Stimulated activated CD4-positive, alpha-beta T cell treated with anti-CD3 and anti-CD28 coated beads, Interleukin-12 subunit alpha, Interleukin-12 subunit beta, amount 100 ng/mL, for 4 hours (primary cell): ENCODE data around the gene MAP2K7.
"Not testable (repeated sequence)": the region's sequence is repeated elsewhere in the genome, so short reads cannot be mapped to it uniquely, and the experiment has no call there.

ENCODE experiments used
- DNase-seq: peaks from one replicate; pipeline ENCODE4 v3.0.0-alpha.2; 2020

The MAP2K7 gene

GRCh38 chr19:7885818-7886217 lies 17.9 kb upstream of the MAP2K7 start:
- DNase-seq: no peak

- no peak for DNase-seq
These were observed 16.1 kb upstream of the MAP2K7 start for GRCh38 chr19:7887408-7888144.

- DNase-seq: peak; percentile 53
These were observed 15.4 kb upstream of the MAP2K7 start, which contains the start of gene LRRC8E for GRCh38 chr19:7888145-7888825. Gene LRRC8E, plus strand, starts transcription at chr19:7888510. Its CDS starts 7,094 bp downstream, at chr19:7895604.

GRCh38 chr19:7888826-7889217 lies 14.9 kb upstream of the MAP2K7 start:
- no peak for DNase-seq

- not testable (repeated sequence) for DNase-seq
These were observed 10.1 kb upstream of the MAP2K7 start for GRCh38 chr19:7893362-7894101.

GRCh38 chr19:7894612-7895309 lies 8.9 kb upstream of the MAP2K7 start:
- no peak for DNase-seq

GRCh38 chr19:7895565-7895964 lies 8.1 kb upstream of the MAP2K7 start:
- DNase-seq: no peak

GRCh38 chr19:7897292-7897691 lies 6.4 kb upstream of the MAP2K7 start:
- DNase-seq: no peak

- no peak for DNase-seq
These were observed 4.7 kb upstream of the MAP2K7 start for GRCh38 chr19:7898967-7899366.

GRCh38 chr19:7899751-7900378 lies 3.8 kb upstream of the MAP2K7 start:
- DNase-seq: no peak

- no peak for DNase-seq
These were observed 3.2 kb upstream of the MAP2K7 start for GRCh38 chr19:7900401-7900870.

GRCh38 chr19:7900931-7901330 lies 2.7 kb upstream of the MAP2K7 start:
- no peak for DNase-seq

- DNase-seq: no peak
These were observed 2.3 kb upstream of the MAP2K7 start for GRCh38 chr19:7901337-7901736.

GRCh38 chr19:7902796-7903243 lies 857 bp upstream of the MAP2K7 start:
- DNase-seq: no peak

GRCh38 chr19:7904074-7905020 lies 670 bp downstream of the MAP2K7 start:
- DNase-seq: no peak

- no peak for DNase-seq
These were observed 1.6 kb downstream of the MAP2K7 start for GRCh38 chr19:7905268-7905667.

GRCh38 chr19:7905859-7906258 lies 2.2 kb downstream of the MAP2K7 start:
- DNase-seq: no peak

GRCh38 chr19:7907122-7907521 lies 3.4 kb downstream of the MAP2K7 start:
- DNase-seq: no peak

- no peak for DNase-seq
These were observed 3.9 kb downstream of the MAP2K7 start for GRCh38 chr19:7907544-7907943.

- no peak for DNase-seq
These were observed 4.5 kb downstream of the MAP2K7 start for GRCh38 chr19:7908078-7908699.
